Measurements from ENCODE around the gene ZNF558.

ZNF558 gene

GRCh38 chr19:8832132-8833021, at the start of gene ZNF558, which contains the start of gene MBD3L1:
TSS of gene ZNF558 (minus strand) at chr19:8832304. CDS start at chr19:8822659, 9,645 bp downstream.
TSS of gene MBD3L1 (plus strand) at chr19:8832377. CDS start at chr19:8842679, 10,302 bp downstream.
- peak; percentile 97 to 99 for DNase-seq (ENCODE audit: low read depth in 2 of 2)

DNA sequence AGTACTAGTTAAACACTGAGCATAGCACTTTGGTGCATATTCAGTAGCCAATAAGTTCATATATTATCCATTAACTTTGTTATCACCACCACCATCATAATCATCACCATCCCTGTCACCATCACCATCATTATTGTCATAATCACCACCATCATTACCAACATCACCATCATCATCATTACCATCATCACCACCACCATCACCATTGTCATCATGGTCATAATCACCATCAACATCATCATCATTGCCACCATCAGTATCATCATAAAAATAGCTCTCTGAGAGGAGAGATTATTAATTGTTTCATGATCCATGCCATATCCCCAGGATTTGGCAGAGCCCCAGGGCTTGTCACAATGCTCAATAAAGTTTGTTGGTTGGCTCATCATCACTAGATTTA, 49.4 kb upstream of the ZNF558 start:
- no peak for DNase-seq (ENCODE audit: low read depth in 2 of 2)

- no peak for DNase-seq (ENCODE audit: low read depth in 2 of 2)
Observed at GRCh38 chr19:8880868-8881488, 48.9 kb upstream of the ZNF558 start.

- no peak for DNase-seq (ENCODE audit: low read depth in 2 of 2)
Observed at GRCh38 chr19:8877854-8878705, 46.0 kb upstream of the ZNF558 start.

GRCh38 chr19:8866344-8866743, 34.2 kb upstream of the ZNF558 start:
- no peak for DNase-seq (ENCODE audit: low read depth in 2 of 2)

DNA sequence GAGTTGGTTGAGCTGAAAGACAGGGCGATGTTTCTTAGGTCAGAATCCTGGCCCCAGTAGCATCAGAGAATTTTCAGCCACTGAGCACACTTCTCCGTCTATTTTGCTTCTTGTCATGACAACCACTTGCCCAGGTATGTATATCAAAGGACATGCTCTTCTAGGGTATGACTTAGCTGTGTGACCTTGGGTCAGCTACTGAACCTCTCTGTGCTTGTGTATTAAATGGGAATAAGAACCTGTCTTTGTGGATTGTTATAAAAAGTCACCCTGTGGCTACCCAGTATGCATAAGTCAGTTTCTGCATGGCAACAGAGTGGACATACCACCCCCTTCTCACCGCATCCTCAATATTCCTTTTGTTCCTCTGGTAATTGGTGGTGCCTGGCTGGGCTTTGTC, 26.2 kb upstream of the ZNF558 start:
- no peak for DNase-seq (ENCODE audit: low read depth in 2 of 2)

DNA sequence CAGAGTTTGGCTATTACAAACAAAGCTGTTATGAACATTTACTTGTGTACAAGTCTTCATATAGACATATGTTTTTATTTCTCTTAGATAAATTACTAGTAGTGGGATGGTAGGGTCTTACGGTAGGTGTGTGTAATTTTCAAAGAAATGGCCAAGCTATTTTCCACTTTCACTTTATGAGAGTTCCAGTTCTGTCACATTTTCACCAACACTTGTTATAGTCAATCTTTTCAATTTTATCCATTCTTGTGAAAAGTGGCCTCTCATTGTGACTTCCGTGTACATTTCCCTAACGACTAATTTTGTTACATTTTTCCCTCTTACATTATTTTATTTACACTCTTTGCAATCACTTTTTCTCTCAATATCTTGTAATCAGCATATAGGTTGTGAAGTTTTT, 18.4 kb upstream of the ZNF558 start:
- no peak for DNase-seq (ENCODE audit: low read depth in 2 of 2)

GRCh38 chr19:8849232-8849631, 17.1 kb upstream of the ZNF558 start:
- DNase-seq (ENCODE audit: low read depth in 2 of 2) = no peak

GRCh38 chr19:8846819-8847218, 14.7 kb upstream of the ZNF558 start:
- no peak for DNase-seq (ENCODE audit: low read depth in 2 of 2)

GRCh38 chr19:8840708-8841107, 8.6 kb upstream of the ZNF558 start:
- no peak for DNase-seq (ENCODE audit: low read depth in 2 of 2)

DNA sequence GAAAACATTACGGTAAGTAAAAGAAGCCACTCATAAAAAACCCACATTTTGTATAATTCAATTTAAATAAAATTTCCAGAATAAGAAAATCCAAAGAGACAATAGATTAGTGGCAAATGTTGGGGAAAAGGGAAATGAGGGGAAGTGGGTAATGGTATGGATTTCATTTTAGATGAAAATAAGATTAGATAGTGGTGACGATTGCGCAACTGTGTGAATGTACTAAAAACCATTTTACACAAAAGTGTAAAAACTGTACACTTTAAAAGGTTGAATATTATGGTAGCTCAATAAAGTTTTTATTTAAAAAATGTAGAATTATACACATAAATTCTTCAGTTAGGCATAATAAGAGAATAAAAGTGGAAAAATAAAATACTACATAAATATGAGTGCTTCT, 3.8 kb upstream of the ZNF558 start:
- no peak for DNase-seq (ENCODE audit: low read depth in 2 of 2)

DNA sequence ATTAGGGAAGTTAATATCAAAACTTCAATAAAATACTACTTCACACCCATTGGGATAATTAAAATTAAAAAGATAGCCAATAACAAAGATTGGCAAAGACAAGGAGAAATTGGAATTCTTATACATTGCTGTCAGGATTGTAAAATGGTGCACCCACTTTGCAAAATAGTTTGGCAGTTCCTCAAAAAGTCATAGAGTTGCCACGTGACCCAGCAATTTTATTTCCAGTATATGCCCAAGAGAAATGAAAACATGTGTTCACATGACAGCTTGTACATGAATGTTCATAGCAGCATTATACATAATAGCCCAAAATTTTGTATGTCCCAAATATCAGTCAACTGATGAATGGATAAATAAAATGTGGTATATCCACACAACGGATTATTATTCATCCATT, 3.3 kb upstream of the ZNF558 start:
- no peak for DNase-seq (ENCODE audit: low read depth in 2 of 2)

DNA sequence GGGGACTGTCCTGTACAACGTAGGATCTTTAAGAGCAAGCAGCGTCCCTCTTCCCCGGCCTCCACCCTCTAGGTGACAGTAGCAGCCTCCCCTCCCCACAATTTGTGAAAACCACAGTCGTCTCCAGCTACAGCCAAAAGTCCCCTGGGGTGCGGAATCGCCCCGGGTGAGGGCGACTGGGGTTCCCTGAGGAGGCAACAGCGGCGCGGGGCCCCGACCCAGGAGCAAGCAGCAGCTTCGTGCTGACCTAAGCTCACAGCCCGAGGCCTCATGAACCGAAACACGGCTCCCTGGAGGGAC, 322 bp downstream of the ZNF558 start:
- no peak for DNase-seq (ENCODE audit: low read depth in 2 of 2)

DNA sequence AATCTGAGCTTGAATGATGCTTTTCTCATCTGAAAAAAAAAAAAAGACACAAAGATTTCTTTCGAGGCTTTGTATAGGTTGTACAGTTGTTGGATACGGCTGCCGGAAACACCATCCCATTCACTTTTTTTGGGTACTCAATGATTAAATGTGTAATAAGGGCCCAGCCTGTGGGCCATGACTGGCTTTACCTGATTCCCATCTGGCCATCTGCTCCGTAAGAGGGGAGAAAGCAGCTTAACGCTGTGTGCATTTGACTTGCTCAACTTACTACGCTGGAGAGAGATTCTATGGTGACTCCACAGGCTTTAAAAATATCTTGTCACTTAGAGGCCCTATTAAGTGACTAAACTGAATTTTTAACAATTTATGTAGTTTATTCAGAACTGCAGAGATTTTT, 731 bp downstream of the ZNF558 start:
- no peak for DNase-seq (ENCODE audit: low read depth in 2 of 2)

GRCh38 chr19:8827277-8827676, 4.8 kb downstream of the ZNF558 start:
- no peak for DNase-seq (ENCODE audit: low read depth in 2 of 2)

DNA sequence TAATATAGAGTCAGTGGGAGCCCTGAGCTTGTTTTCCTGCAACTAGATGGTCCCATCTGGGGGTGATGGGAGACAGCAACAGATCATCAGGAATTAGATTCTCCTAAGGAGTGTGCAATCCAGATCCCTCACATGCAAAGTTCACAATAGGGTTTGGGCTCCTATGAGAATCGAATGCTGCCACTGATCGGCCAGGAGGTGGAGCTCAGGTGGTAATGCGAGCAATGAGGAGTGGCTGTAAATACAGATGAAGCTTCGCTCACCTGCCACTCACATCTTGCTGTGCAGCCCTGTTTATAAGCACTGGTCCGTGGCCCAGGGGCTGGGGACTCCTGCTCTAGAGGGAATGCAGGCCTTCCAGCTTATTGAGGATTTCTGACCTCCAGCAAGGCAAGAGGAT, 5.7 kb downstream of the ZNF558 start:
- no peak for DNase-seq (ENCODE audit: low read depth in 2 of 2)

GRCh38 chr19:8821748-8822241, 10.3 kb downstream of the ZNF558 start:
- no peak for DNase-seq (ENCODE audit: low read depth in 2 of 2)

DNA sequence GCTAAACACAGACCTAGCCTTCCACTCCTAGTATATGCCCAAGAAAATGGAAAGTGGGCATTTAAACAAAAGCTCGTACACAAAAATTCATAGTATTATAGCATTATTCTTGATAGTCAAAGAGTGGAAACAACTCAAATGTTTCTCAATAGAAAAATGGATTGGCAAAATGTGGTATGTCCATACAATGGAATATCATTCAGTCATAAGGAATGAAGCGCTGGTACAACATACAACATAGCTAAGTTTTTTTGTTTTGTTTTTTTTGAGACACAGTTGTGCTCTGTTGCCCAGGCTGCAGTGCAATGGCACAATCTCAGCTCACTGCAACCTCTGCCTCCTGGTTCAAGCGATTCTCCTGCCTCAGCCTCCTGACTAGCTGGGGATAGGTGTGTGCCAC, 11.9 kb downstream of the ZNF558 start:
- DNase-seq (ENCODE audit: low read depth in 2 of 2) = no peak

GRCh38 chr19:8815780-8816179, 16.3 kb downstream of the ZNF558 start:
- DNase-seq (ENCODE audit: low read depth in 2 of 2) = no peak

DNA sequence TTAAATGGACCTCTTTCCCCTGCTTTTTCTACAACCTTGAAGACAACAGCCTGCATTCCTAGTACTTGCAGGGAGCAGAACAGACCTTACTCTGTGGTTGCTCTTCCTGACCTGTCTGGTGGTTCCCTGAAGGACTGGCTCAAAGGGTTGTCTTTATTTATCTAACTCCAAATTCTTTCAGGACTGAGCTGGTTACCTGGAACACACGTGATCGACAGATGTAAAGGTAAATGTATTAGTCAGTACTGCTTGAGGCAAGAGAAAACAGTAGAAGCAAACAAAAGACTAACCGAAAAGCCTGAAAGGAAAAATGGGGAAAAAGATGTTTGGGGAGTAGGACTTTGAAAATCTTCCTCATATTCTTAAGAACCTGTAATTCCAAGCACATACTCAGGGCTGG, 17.9 kb downstream of the ZNF558 start:
- no peak for DNase-seq (ENCODE audit: low read depth in 2 of 2)

GRCh38 chr19:8811315-8812172, 20.6 kb downstream of the ZNF558 start:
- DNase-seq (ENCODE audit: low read depth in 2 of 2) = no peak

Measured in stimulated activated CD4-positive, alpha-beta T cell treated with anti-CD3 and anti-CD28 coated beads, Interleukin-1b, Interleukin-23, amount 100 ng/mL, for 4 hours (primary cell).